H9 (cell line): ENCODE data around the gene EGFR. TPM values are rescaled to one million over a fixed set of nuclear protein-coding genes. Genes with fewer than 3 reads are reported as not detected.

Experiments used
- DNase-seq: peaks from one replicate; pipeline ENCODE4 v3.0.0-alpha.2; 2017
- H2AFZ ChIP-seq: one replicate; pipeline ENCODE4 v1.6.1; 2013; ENCODE audit warnings: mild to moderate bottlenecking, low read length, control low read depth, moderate library complexity
- H2AK5ac ChIP-seq: 2 replicates; pipeline ENCODE4 v1.6.1; 2013; ENCODE audit warnings: low read length, control low read depth, mixed read lengths; ENCODE audit not compliant: insufficient read length
- H2BK120ac ChIP-seq: one replicate; pipeline ENCODE4 v1.6.1; 2013; ENCODE audit warnings: low read depth, mild to moderate bottlenecking, low read length, control low read depth, inconsistent platforms; ENCODE audit not compliant: poor library complexity, severe bottlenecking
- H2BK12ac ChIP-seq: 2 replicates; pipeline ENCODE4 v1.6.1; 2013; ENCODE audit warnings: low read length, control low read depth, mixed read lengths, low read depth; ENCODE audit not compliant: insufficient read length
- H2BK15ac ChIP-seq: 2 replicates; pipeline ENCODE4 v1.6.1; 2013; ENCODE audit warnings: low read depth, low read length, control low read depth
- H2BK20ac ChIP-seq: one replicate; pipeline ENCODE4 v1.6.1; 2013; ENCODE audit warnings: low read depth, mild to moderate bottlenecking, low read length, control low read depth, inconsistent platforms; ENCODE audit not compliant: poor library complexity, severe bottlenecking
- H2BK5ac ChIP-seq: 2 replicates; pipeline ENCODE4 v1.6.1; 2013; ENCODE audit warnings: low read length, control low read depth, mixed read lengths; ENCODE audit not compliant: insufficient read length
- H3K14ac ChIP-seq: 2 replicates; pipeline ENCODE4 v1.6.1; 2013; ENCODE audit warnings: low read length, control low read depth; ENCODE audit not compliant: insufficient read depth
- H3K18ac ChIP-seq: 2 replicates; pipeline ENCODE4 v1.6.1; 2013; ENCODE audit warnings: low read depth, mild to moderate bottlenecking, mixed read lengths, low read length, control low read depth; ENCODE audit not compliant: insufficient read length
- H3K23ac ChIP-seq: 2 replicates; pipeline ENCODE4 v1.6.1; 2013; ENCODE audit warnings: low read length, control low read depth, mixed read lengths, low read depth; ENCODE audit not compliant: insufficient read length
- H3K23me2 ChIP-seq: 2 replicates; pipeline ENCODE4 v1.6.1; 2013; ENCODE audit warnings: low read depth, mild to moderate bottlenecking, mixed read lengths, low read length, control low read depth; ENCODE audit not compliant: insufficient read length, poor library complexity, severe bottlenecking
- H3K27ac ChIP-seq: 2 replicates; pipeline ENCODE4 v1.5.1; 2013; ENCODE audit warnings: low read length, control low read depth, mixed read lengths, low read depth; ENCODE audit not compliant: insufficient read length
- H3K27me3 ChIP-seq: 2 replicates; pipeline ENCODE4 v1.6.1; 2013; ENCODE audit warnings: low read length, control low read depth, inconsistent platforms; ENCODE audit not compliant: insufficient read depth
- H3K4ac ChIP-seq: 2 replicates; pipeline ENCODE4 v1.6.1; 2013; ENCODE audit warnings: low read depth, mild to moderate bottlenecking, control low read depth, inconsistent platforms, low read length, moderate library complexity
- H3K4me1 ChIP-seq: 2 replicates; pipeline ENCODE4 v1.6.1; 2013; ENCODE audit warnings: low read length, control low read depth, inconsistent platforms; ENCODE audit not compliant: insufficient read depth
- H3K4me2 ChIP-seq: 2 replicates; pipeline ENCODE4 v1.6.1; 2013; ENCODE audit warnings: low read length, control low read depth, mixed read lengths; ENCODE audit not compliant: insufficient read length, insufficient read depth
- H3K56ac ChIP-seq: 2 replicates; pipeline ENCODE4 v1.6.1; 2013; ENCODE audit warnings: low read depth, mild to moderate bottlenecking, mixed read lengths, low read length, control low read depth; ENCODE audit not compliant: insufficient read length
- H3K79me1 ChIP-seq: 2 replicates; pipeline ENCODE4 v1.6.1; 2013; ENCODE audit warnings: low read depth, mild to moderate bottlenecking, moderate library complexity, low read length, control low read depth, inconsistent platforms; ENCODE audit not compliant: insufficient read depth, poor library complexity, severe bottlenecking
- H3K79me2 ChIP-seq: 2 replicates; pipeline ENCODE4 v1.6.1; 2013; ENCODE audit warnings: low read length, control low read depth, inconsistent platforms; ENCODE audit not compliant: insufficient read depth
- H3K9ac ChIP-seq: 2 replicates; pipeline ENCODE4 v1.6.1; 2013; ENCODE audit warnings: low read length, control low read depth, mixed read lengths; ENCODE audit not compliant: insufficient read length; ENCODE audit errors: extremely low read depth
- H3K9me3 ChIP-seq: one replicate; pipeline ENCODE4 v1.6.1; 2013; ENCODE audit warnings: low read depth, low read length, inconsistent platforms; ENCODE audit not compliant: control insufficient read depth
- H3T11ph ChIP-seq: one replicate; pipeline ENCODE4 v1.6.1; 2013; ENCODE audit warnings: mild to moderate bottlenecking, low read length, control low read depth, inconsistent platforms
- H4K20me1 ChIP-seq: one replicate; pipeline ENCODE4 v1.6.1; 2013; ENCODE audit not compliant: control insufficient read depth, insufficient read length, insufficient read depth
- H4K5ac ChIP-seq: 2 replicates; pipeline ENCODE4 v1.6.1; 2013; ENCODE audit warnings: low read depth, mild to moderate bottlenecking, mixed read lengths, low read length, control low read depth; ENCODE audit not compliant: insufficient read length
- H4K8ac ChIP-seq: replicated peaks from 2 replicates; pipeline ENCODE4 v1.6.1; 2013; ENCODE audit warnings: low read length, control low read depth, mixed read lengths, low read depth; ENCODE audit not compliant: insufficient read length
- H4K91ac ChIP-seq: 2 replicates; pipeline ENCODE4 v1.6.1; 2013; ENCODE audit warnings: low read depth, mild to moderate bottlenecking, moderate library complexity, mixed read lengths, low read length, control low read depth; ENCODE audit not compliant: insufficient read length
- H3K27ac Mint-ChIP-seq, 3 experiments: 2 replicates in 2 of 3; 3 replicates in 1 of 3; pipeline ENCODE4 v1.8.0; 2020 to 2021; ENCODE audit warnings: mixed read lengths in 3 of 3, mild to moderate bottlenecking in 1 of 3, moderate library complexity in 1 of 3
- H3K27me3 Mint-ChIP-seq: 2 replicates; pipeline ENCODE4 v1.8.0; 2021; ENCODE audit warnings: low read depth, mild to moderate bottlenecking, moderate library complexity, mixed read lengths
- H3K36me3 Mint-ChIP-seq, 3 experiments: 2 replicates in 2 of 3; 3 replicates in 1 of 3; pipeline ENCODE4 v1.8.0; 2020 to 2021; ENCODE audit warnings: low read depth in 3 of 3, mixed read lengths in 3 of 3; ENCODE audit not compliant: insufficient read depth in 1 of 3
- H3K4me1 Mint-ChIP-seq, 2 experiments: 2 replicates each; pipeline ENCODE4 v1.8.0; 2020; ENCODE audit warnings: mixed read lengths in 2 of 2
- H3K4me3 Mint-ChIP-seq, 2 experiments: 2 replicates in 1 of 2; 3 replicates in 1 of 2; pipeline ENCODE4 v1.8.0; 2020 to 2021; ENCODE audit warnings: mild to moderate bottlenecking in 2 of 2, mixed read lengths in 2 of 2, moderate library complexity in 1 of 2
- H3K9me3 Mint-ChIP-seq, 2 experiments: 2 replicates in 1 of 2; 3 replicates in 1 of 2; pipeline ENCODE4 v1.8.0; 2020; ENCODE audit warnings: mild to moderate bottlenecking in 2 of 2, mixed read lengths in 2 of 2, moderate library complexity in 1 of 2
- CTCF ChIP-seq: fragments of 200-600 bp; sonication (generic); conservative IDR thresholded peaks from 3 replicates; pipeline ENCODE4 v1.8.0; 2021; ENCODE audit warnings: antibody characterized with exemption, mild to moderate bottlenecking
- WGBS: extraction: QIAGEN DNeasy Blood & Tissue Kit; methylation state at CpG from one replicate; pipeline ENCODE4 v1.1.7; 2013; ENCODE audit warnings: missing lambda C conversion rate, low lambda C conversion rate, mixed read lengths; ENCODE audit not compliant: insufficient read length; ENCODE audit errors: extremely low coverage; 5-methylcytosine and 5-hydroxymethylcytosine counted together
- total RNA-seq: library from RNA; stranded (reverse); gene quantifications from 2 replicates; pipeline ENCODE4 v1.2.1, GENCODE V29; 2021

The EGFR gene
- total RNA-seq, 1 experiment from 2014 or later: 3.3 TPM

GRCh38 chr7:55104712-55105433 lies 86.1 kb downstream of the EGFR start:
- H3K27ac ChIP-seq: no peak overlapping the region
- Mint-ChIP-seq H3K27me3 (peaks cover 5% of the 10 kb centered on the region), H3K4me3 (no peak overlapping the region), H3K9me3 (no peaks in the 10 kb centered on the region), H3K36me3 (no peaks in the 10 kb centered on the region), H3K27ac (no peak overlapping the region), H3K4me1 (peaks cover 22 to 29% of the 10 kb centered on the region in 2 experiments)
- H2BK5ac ChIP-seq: no peak overlapping the region
- no peaks in the 10 kb centered on the region for H3K9me3 ChIP-seq
- H3K18ac ChIP-seq: no peak overlapping the region
- no peak overlapping the region for H3K56ac ChIP-seq
- no peak overlapping the region for H3K4ac ChIP-seq
- H3K23ac ChIP-seq: no peak overlapping the region
- H3K14ac ChIP-seq: no peak overlapping the region
- H2BK15ac ChIP-seq: no peak overlapping the region
- no peaks in the 10 kb centered on the region for H3K23me2 ChIP-seq
- H3K79me1 ChIP-seq: no peaks in the 10 kb centered on the region
- WGBS: no CpG with 5 or more reads among the region's 3 CpGs
- H2AFZ ChIP-seq: no peak overlapping the region
- DNase-seq: no peak
- H3K79me2 ChIP-seq: no peaks in the 10 kb centered on the region
- no peak overlapping the region for H2BK120ac ChIP-seq
- no peak overlapping the region for H4K8ac ChIP-seq
- H4K91ac ChIP-seq: no peak overlapping the region
- no peaks in the 10 kb centered on the region for H4K20me1 ChIP-seq
- H2AK5ac ChIP-seq: no peak overlapping the region
- no peaks in the 10 kb centered on the region for H3K27me3 ChIP-seq
- H3K4me1 ChIP-seq: peaks cover 4% of the 10 kb centered on the region; the same call in 1 of the 2 replicates
- TF ChIP-seq CTCF: no peak
- no peak overlapping the region for H2BK12ac ChIP-seq
- no peak overlapping the region for H2BK20ac ChIP-seq
- H3K4me2 ChIP-seq: no peak overlapping the region
- H3K9ac ChIP-seq: no peak overlapping the region
- H3T11ph ChIP-seq: no peak overlapping the region
- no peak overlapping the region for H4K5ac ChIP-seq
